Muscle of leg (tissue), 11 donors: Measurements from ENCODE around the gene OR10H5. TPM values are rescaled to one million over a fixed set of nuclear protein-coding genes. Genes with fewer than 3 reads are reported as not detected.
"Not testable (repeated sequence)": the region's sequence is repeated elsewhere in the genome, so short reads cannot be mapped to it uniquely, and the experiment has no call there.

Experiments used
- DNase-seq: peaks from one replicate; pipeline ENCODE4 v3.0.0; 2013
- H3K27ac ChIP-seq: one replicate; pipeline ENCODE4 v1.5.1; 2013; ENCODE audit warnings: mild to moderate bottlenecking, low read length, control low read depth
- H3K27me3 ChIP-seq: one replicate; pipeline ENCODE4 v1.6.1; 2013; ENCODE audit warnings: low read length; ENCODE audit not compliant: control insufficient read depth, insufficient read depth
- H3K36me3 ChIP-seq: one replicate; pipeline ENCODE4 v1.6.1; 2013; ENCODE audit warnings: low read length; ENCODE audit not compliant: control insufficient read depth, insufficient read depth
- H3K4me1 ChIP-seq: one replicate; pipeline ENCODE4 v1.6.1; 2013; ENCODE audit warnings: low read length; ENCODE audit not compliant: control insufficient read depth, insufficient read depth
- H3K4me3 ChIP-seq: one replicate; pipeline ENCODE4 v1.5.1; 2013; ENCODE audit warnings: low read length, control low read depth
- H3K9me3 ChIP-seq: replicated peaks from 2 replicates; pipeline ENCODE4 v1.6.1; 2013; ENCODE audit warnings: low read depth, low read length; ENCODE audit not compliant: control insufficient read depth
- WGBS: methylation state at CpG from one replicate; pipeline ENCODE4 v1.1.5; 2013; ENCODE audit warnings: missing lambda C conversion rate; ENCODE audit not compliant: insufficient coverage; 5-methylcytosine and 5-hydroxymethylcytosine counted together
- polyA plus RNA-seq, 8 donors: library from polyadenylated mRNA; unstranded; fragments of 120-200 nt; gene quantifications; one replicate each; pipeline versions ENCODE4 v1.2.1 to v1.2.3, GENCODE V29; 2013; ENCODE audit warnings: inconsistent platforms in 1 of 8, low replicate concordance in 1 of 8; ENCODE audit not compliant: insufficient read length in 8 of 8, insufficient read depth in 1 of 8
- total RNA-seq: library from RNA; stranded (reverse); fragments of 120-200 nt; gene quantifications from one replicate; pipeline ENCODE4 v1.2.4, GENCODE V29; 2013

OR10H5 gene
- total and polyA plus RNA-seq, 9 donors: 0.02 to 0.12 (median 0.06) TPM; not detected in 2

DNA sequence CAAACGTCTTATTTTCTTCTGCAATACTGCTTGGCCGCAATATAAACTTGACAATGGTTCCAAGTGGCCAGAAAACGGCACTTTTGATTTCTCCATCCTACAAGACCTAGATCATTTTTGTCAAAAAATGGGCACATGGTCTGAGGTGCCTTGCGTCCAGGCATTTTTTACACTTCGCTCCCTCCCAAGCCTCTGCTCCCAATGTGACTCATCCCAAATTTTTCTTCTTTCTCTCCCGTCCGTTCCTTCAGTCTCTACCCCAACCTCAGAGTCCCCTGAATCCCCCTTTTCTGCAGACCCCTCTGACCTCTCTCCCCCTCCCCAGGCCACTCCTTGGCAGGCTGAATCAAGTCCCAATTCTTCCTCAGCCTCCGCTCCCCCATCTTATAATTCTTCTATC, 42.3 kb downstream of the OR10H5 start:
- Histone ChIP-seq H3K4me3 (no peak overlapping the region), H3K36me3 (no peaks in the 10 kb centered on the region), H3K27ac (no peak overlapping the region), H3K27me3 (no peaks in the 10 kb centered on the region), H3K9me3 (no peaks in the 10 kb centered on the region), H3K4me1 (no peaks in the 10 kb centered on the region)
- 89% methylated on average over 8 of the region's 8 CpGs for WGBS
- DNase-seq: no peak

DNA sequence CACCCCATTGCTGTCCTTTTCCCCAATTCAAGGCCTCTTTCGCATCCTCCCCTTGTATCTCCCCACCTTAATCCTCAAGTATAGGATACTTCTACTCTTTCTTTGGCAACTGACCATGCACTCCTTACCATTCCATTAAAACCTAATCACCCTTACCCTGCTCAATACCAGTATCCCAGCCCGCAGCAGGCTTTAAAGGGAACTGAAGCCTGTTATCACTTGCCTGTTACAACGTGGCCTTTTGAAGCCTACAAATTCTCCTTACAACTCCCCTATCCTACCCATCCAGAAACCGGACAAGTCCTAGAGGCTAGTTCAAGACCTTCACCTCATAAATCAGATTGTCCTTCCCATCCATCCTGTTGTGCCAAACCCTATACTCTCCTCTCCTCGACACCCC, 44.2 kb downstream of the OR10H5 start:
- H3K4me3 ChIP-seq: no peak overlapping the region
- H3K27me3 ChIP-seq: no peaks in the 10 kb centered on the region
- H3K9me3 ChIP-seq: no peaks in the 10 kb centered on the region
- H3K27ac ChIP-seq: no peak overlapping the region
- no peaks in the 10 kb centered on the region for H3K36me3 ChIP-seq
- no peak for DNase-seq
- 73% methylated on average over 5 of the region's 5 CpGs for WGBS
- H3K4me1 ChIP-seq: peaks cover 9% of the 10 kb centered on the region

DNA sequence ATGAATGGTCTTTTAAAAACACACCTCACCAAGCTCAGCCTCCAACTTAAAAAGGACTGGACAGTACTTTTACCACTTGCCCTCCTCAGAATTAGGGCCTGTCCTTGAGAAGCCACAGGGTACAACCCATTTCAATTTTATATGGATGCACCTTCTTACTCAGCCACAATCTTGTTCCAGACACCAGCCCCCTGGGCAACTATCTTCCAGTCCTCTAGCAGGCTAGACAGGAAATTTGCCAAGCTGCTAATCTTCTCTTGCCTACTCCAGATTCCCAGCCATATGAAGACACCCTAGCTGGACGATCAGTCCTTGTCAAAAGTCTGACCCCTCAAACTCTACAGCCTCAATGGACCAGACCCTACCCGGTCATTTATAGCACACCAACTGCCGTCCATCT, 46.8 kb downstream of the OR10H5 start:
- not testable (repeated sequence) for DNase-seq, H3K4me1 ChIP-seq, H3K9me3 ChIP-seq, H3K27me3 ChIP-seq, H3K4me3 ChIP-seq, H3K27ac ChIP-seq, H3K36me3 ChIP-seq
- WGBS: 95% methylated on average over 3 of the region's 3 CpGs

DNA sequence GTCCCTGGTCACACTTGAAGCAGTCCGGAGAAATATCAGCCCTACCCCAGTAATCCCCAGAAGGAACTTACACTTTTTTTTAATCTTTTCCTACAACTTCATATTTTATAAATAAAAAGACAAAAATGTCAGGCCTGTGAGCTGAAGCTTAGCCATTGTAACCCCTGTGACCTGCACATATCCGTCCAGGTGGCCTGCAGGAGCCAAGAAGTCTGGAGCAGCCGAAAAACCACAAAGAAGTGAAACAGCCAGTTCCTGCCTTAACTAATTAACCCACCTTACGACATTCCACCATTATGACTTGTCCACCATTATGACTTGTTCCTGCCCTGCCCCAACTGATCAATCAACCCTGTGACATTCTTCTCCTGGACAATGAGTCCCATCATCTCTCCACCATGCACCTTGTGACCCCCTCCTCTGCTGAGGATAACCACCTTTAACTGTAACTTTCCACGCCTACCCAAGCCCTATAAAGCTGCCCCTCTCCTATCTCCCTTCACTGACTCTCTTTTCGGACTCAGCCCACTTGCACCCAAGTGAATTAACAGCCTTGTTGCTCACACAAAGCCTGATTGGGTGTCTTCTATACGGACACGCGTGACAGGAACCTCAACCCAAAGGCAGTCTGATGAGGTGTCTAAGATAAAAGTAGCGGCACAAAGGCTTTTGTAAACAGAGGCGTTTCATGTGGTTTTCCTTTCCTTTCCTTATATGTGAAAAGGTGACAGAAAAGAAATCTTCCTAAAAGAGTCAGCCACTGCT, 48.3 kb downstream of the OR10H5 start:
- WGBS: 63% methylated on average over 5 of the region's 11 CpGs
- H3K27ac ChIP-seq: peak overlapping the region; percentile 95
- not testable (repeated sequence) for H3K4me1 ChIP-seq, DNase-seq, H3K9me3 ChIP-seq, H3K36me3 ChIP-seq, H3K27me3 ChIP-seq
- peak overlapping the region; percentile 66 for H3K4me3 ChIP-seq

DNA sequence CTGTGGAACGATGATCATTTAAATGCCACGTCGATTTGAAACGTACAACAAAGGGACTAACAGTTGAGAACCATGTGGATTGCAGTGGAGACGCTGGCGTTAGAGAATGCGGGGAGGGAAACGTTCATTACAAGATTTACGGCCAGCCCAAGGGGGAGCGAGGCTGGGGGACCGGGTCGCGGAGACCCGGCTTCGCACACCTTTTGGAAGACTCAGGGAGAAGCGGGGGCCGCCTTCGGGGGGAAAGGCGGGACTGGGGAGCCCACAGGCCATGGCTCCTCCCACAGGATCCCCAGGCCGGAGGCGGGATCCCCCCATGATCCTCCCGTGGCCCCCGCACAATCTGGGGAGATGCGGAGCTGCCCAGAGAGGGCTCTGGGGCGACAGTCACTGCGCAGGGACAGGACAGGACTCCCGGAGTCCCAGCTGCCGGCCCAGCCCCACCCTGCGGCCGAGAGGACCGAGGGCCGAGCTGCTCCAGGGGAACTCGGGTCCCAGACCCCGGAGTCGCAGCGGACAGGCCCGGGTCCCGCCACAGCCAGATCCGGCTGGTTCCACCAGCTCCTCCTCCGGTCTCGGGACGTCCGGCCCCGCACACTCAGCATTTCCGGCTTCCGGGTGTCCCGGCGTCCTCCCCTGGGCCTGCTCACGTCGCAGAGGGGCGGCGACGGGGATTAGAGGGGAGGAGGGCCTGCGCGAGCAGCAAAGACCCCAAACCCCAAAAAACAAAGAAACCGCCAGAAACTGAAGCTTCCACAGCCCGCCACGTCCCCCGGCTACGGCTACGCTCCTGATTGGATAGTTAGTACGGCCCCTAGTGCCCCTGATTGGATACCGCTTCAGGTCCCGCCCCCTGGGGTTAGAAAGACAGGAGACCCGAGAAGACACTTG, 49.1 kb downstream of the OR10H5 start:
- under 1% methylated on average over 45 of the region's 65 CpGs for WGBS
- peak overlapping the region; percentile 95 for H3K27ac ChIP-seq
- no peaks in the 10 kb centered on the region for H3K27me3 ChIP-seq
- peak overlapping the region; percentile 66 for H3K4me3 ChIP-seq
- DNase-seq: peak; percentile 100
- H3K36me3 ChIP-seq: no peaks in the 10 kb centered on the region
- H3K4me1 ChIP-seq: peaks cover 9% of the 10 kb centered on the region
- no peaks in the 10 kb centered on the region for H3K9me3 ChIP-seq

DNA sequence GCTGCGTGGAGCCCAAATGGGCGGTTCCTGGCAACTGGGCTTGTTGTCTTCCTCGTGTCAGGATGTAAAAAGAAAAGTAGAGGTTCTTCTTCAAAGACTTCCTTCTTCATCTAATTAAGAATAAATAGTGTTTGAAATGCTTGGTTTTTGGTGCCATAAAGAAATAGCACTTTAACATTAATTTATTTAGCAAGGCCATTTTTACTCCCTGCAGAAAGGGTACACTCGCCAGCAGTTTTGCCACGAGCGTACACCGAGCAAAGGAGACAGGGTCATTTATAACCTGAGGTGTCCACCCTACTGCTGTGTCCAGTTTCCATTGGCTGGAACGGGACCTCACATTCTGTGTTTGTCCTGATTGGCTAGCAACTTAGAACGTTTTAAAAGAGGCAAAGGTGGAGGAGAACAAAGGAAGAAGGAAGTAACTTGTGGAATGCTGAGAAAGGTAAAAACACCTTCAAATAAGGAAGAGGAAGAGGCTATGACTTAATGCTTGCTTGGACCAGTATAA, 49.8 kb downstream of the OR10H5 start:
- 0% methylated on average over 5 of the region's 9 CpGs for WGBS
- Histone ChIP-seq H3K36me3 (no peaks in the 10 kb centered on the region), H3K4me1 (peaks cover 9% of the 10 kb centered on the region), H3K9me3 (no peaks in the 10 kb centered on the region), H3K4me3 (peak overlapping the region; percentile 66), H3K27ac (peak overlapping the region; percentile 95), H3K27me3 (no peaks in the 10 kb centered on the region)
- DNase-seq: no peak

DNA sequence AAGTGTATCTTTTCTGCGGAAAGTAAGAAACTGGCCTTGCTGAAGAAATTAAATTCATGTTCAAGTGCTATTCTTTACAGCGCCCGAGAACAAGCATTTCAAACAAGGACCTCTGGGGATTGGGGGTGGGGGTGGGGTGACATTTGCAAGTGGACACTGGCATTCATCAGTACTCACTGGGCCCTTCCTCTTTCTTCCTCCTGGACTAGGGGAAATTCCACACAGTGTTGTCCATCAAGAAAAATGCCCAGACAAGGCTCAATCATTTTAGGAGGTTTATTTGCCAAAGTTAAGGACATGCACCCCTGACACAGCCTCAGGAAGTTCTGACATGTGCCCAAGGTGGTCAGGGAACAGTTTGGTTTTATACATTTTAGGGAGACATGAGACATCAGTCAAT, 50.9 kb downstream of the OR10H5 start:
- H3K27me3 ChIP-seq: no peaks in the 10 kb centered on the region
- WGBS: no CpG with 5 or more reads among the region's 3 CpGs

DNA sequence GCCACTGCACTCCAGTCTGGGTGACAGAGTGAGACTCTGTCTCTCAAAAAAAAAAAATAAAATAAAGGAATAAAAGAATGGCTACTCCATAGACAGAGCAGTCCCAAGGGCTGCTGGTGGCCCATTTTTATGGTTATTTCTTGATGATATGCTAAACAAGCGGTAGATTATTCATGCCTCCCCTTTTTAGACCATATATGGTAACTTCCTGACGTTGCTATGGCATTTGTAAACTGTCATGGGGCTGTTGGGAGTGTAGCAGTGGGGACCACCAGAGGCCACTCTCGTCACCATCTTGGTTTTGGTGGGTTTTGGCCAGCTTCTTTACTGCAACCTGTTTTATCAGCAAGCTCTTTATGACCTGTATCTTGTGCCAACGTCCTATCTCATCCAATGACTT, 52.4 kb downstream of the OR10H5 start:
- WGBS: 40% methylated on average over 2 of the region's 4 CpGs
- DNase-seq, H3K9me3 ChIP-seq, H3K36me3 ChIP-seq, H3K27me3 ChIP-seq, H3K4me3 ChIP-seq, H3K27ac ChIP-seq, H3K4me1 ChIP-seq: not testable (repeated sequence)

More for the DNA sequence above, 50.9 kb downstream of the OR10H5 start:
- Histone ChIP-seq H3K4me1 (peaks cover 9% of the 10 kb centered on the region), H3K36me3 (no peaks in the 10 kb centered on the region), H3K9me3 (no peaks in the 10 kb centered on the region), H3K27ac (no peak overlapping the region), H3K4me3 (no peak overlapping the region)
- DNase-seq: no peak

DNA sequence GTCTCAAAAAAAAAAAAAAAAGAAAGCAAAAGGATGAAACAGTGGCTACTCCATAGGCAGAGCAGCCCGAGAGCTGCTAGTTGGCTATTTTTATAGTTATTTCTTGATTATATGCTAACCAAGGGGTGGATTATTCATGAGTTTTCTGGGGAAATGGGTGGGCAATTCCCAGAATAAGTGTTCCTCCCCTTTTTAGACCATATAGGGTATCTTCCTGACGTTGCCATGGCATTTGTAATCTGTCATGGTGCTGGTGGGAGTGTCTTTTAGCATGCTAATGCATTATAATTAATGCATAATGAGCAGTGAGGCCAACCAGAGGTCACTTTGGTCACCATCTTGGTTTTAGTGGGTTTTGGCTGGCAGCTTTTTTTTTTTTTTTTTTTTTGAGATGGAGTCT, 53.4 kb downstream of the OR10H5 start:
- H3K9me3 ChIP-seq: no peaks in the 10 kb centered on the region
- DNase-seq: no peak
- H3K27me3 ChIP-seq: no peaks in the 10 kb centered on the region
- no CpG with 5 or more reads among the region's 2 CpGs for WGBS
- no peak overlapping the region for H3K27ac ChIP-seq
- H3K36me3 ChIP-seq: no peaks in the 10 kb centered on the region
- peaks cover 5% of the 10 kb centered on the region for H3K4me1 ChIP-seq
- no peak overlapping the region for H3K4me3 ChIP-seq

DNA sequence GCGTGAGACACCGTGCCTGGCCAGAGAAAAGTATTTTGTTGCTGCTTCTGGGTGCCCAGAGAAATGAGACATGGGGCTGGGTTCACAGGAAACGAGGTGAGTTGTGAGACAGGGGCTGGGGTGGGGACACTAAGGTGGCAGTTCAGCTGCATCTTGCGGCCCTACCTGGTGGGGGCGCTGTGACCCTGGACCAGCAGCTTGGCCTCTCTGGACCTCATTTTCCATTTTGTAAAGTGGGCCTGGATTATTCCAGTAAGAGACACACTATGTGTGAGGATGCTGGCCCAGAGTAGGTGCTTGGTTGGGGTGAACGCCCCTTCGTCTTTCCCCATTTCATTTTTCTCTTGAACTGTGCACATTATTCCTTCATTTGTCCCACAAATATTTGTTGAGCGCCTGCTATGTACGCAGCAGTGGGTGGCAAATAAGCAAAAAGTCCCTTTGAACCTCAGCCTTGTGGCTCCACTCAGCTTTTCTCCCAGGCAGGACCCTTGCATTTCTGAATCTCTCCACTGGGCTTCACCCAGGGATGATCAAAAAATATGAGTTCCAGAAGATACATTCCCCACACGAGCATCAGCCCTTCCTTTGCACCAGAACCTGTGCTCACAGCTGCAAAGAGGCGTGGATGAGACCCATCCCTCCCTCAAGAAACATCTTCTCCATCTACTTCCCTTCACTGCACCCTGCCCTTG, 54.6 kb downstream of the OR10H5 start:
- DNase-seq: no peak
- no peaks in the 10 kb centered on the region for H3K4me1 ChIP-seq
- H3K27ac ChIP-seq: no peak overlapping the region
- H3K4me3 ChIP-seq: no peak overlapping the region
- no peaks in the 10 kb centered on the region for H3K9me3 ChIP-seq
- no peaks in the 10 kb centered on the region for H3K27me3 ChIP-seq
- no peaks in the 10 kb centered on the region for H3K36me3 ChIP-seq
- WGBS: 60% methylated on average over 9 of the region's 11 CpGs
